LNCaP clone FGC (cell line): Measurements from ENCODE around the gene CPNE9.

Source experiments
- DNase-seq: peaks from one replicate; pipeline ENCODE4 v3.0.0-alpha.2; 2011; ENCODE audit warnings: low read depth
- H3K4me3 ChIP-seq: 2 replicates; pipeline ENCODE4 v1.5.1; 2011; ENCODE audit warnings: mild to moderate bottlenecking, low read depth, low read length, control low read depth
- TF ChIP-seq, protein P1 (sequence below): IDR thresholded peaks from 2 replicates; pipeline ENCODE4 v1.5.1; 2012; ENCODE audit warnings: mild to moderate bottlenecking; ENCODE audit not compliant: control insufficient read depth, insufficient read depth; ENCODE audit errors: extremely low read depth

Gene CPNE9

GRCh38 chr3:9750556-9751411 is 47.2 kb downstream of the CPNE9 start:
- DNase-seq: no peak
- H3K4me3 ChIP-seq: peak overlapping the region; percentile 88
- TF ChIP-seq, protein P1, sequence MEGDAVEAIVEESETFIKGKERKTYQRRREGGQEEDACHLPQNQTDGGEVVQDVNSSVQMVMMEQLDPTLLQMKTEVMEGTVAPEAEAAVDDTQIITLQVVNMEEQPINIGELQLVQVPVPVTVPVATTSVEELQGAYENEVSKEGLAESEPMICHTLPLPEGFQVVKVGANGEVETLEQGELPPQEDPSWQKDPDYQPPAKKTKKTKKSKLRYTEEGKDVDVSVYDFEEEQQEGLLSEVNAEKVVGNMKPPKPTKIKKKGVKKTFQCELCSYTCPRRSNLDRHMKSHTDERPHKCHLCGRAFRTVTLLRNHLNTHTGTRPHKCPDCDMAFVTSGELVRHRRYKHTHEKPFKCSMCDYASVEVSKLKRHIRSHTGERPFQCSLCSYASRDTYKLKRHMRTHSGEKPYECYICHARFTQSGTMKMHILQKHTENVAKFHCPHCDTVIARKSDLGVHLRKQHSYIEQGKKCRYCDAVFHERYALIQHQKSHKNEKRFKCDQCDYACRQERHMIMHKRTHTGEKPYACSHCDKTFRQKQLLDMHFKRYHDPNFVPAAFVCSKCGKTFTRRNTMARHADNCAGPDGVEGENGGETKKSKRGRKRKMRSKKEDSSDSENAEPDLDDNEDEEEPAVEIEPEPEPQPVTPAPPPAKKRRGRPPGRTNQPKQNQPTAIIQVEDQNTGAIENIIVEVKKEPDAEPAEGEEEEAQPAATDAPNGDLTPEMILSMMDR: no peak

GRCh38 chr3:9754678-9755077 is 51.0 kb downstream of the CPNE9 start:
- no peak overlapping the region for H3K4me3 ChIP-seq

DNA sequence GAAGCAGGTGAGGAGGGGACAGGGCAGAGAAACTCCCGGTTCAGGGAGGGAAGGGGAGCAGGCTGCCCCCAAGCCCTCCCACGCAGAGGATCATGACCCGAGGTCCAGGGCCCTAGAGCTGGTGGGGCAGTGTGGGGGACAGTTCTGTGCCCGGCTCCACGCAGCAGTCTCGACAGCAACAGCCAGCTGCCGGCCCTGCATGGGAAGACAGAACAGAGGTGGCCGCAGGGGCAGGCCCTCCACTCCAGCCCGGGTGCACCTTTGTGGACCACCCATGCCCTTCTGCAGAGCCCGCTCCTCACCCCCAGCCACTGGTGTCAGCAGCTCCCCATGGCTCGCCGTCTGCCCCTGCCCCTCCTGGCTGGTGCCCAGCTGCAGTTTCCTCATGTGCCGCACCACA is 53.8 kb downstream of the CPNE9 start:
- TF ChIP-seq, protein P1: no peak
- no peak for DNase-seq

More at GRCh38 chr3:9754678-9755077, 51.0 kb downstream of the CPNE9 start:
- no peak for DNase-seq
- TF ChIP-seq, protein P1: no peak

DNA sequence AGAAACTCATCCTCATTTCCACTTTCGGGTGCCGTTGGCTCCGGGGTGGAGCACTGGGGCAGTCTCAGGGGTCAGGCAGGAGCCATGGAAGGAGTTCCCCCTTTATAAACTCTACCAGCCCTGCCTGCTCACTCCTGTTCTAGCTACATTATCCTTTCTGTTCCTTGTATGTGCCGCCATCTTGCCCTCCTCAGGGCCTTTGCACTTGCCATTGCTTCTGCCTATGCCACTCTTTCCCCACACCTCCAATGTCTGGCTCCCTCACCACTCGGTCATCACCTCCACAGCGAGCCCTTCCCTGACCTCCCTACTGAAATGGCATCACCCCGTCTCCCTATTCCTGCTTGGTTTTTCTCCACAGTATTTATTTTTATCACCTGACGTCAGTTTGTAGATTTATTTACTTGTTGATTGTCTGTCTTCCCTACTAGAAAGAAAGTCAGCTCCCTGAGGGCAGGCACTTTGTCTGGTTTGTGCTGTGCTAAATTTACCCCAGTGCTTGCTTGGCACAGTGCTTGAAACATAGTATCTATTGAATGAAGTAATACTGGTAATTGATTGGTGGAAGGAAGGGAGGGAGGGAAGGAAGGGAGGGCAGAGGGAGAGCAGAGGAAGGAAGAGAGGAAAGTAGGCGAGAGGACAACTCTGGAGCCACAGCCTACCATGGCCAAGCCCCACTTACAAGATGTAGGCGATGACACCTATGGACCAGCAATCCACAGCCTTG is 57.3 kb downstream of the CPNE9 start:
- TF ChIP-seq, protein P1: no peak
- H3K4me3 ChIP-seq: no peak overlapping the region
- no peak for DNase-seq

More for the DNA sequence above, 53.8 kb downstream of the CPNE9 start:
- H3K4me3 ChIP-seq: no peak overlapping the region

DNA sequence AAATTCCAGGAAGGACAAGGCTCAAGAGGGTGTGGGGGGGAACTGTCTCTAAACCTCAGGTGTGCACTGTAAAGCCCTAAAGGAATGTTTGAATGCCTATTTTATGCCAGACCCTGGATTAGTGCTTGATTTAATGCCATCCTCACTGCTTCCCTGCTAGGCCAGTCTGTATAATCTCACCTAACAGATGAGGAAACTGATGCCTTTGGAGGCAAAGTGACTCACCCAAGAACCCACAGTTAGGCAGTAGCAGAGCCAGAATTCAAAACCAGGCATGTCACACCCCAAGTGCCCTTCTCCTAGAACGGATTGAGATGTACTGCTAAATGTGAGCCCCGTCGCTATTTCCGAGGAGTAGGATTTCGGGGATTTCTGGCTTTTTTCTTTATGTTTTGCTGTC is 58.3 kb downstream of the CPNE9 start:
- TF ChIP-seq, protein P1: no peak
- no peak overlapping the region for H3K4me3 ChIP-seq
- no peak for DNase-seq

DNA sequence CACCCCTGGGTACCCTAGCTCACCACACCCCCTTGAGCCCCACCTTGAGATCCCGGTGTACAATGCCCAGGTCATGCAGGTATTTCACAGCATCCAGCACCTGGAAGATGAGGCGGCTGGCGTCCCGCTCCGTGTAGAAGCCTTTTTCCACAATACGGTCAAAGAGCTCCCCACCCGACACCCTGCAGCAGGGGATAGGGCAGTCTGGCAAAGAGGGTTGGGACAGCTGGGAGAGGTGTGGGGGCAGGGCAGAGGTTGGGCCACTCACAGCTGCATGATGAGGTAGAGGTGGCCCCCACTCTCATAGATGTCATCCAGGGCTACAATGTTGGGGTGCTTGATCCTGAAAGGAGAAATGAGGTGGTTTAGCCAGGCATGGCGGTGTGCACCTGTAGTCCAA is 59.2 kb downstream of the CPNE9 start:
- TF ChIP-seq, protein P1: no peak
- H3K4me3 ChIP-seq: no peak overlapping the region
- no peak for DNase-seq
